A549 (cell line): ENCODE measurements around the gene LSM4. TPM values are rescaled to one million over a fixed set of nuclear protein-coding genes. Genes with fewer than 3 reads are reported as not detected.
A peak's percentile ranks its signal among the peaks of the same experiment; 100 is the strongest.

ENCODE experiments used
- ATAC-seq, 2 experiments: fragments of 200-7000 bp in 1 of 2; fragments of >200 bp in 1 of 2; cut with Nextera tagmentation in 1 of 2; cut with Tn5 transposase in 1 of 2; 3 replicates each; pipeline versions ENCODE4 v1.8.0 to v1.9.1; 2018 to 2020; ENCODE audit warnings: mild to moderate bottlenecking in 1 of 2, moderate library complexity in 1 of 2
- CTCF ChIA-PET: fragments of 300-600 bp; sonication (Branson Sonifier 250); formaldehyde crosslinking; extraction: SDS; loops from one replicate; lab custom pipeline; 2021; ENCODE audit warnings: antibody characterized with exemption, inconsistent platforms; lab: Yijun Ruan, JAX
- POLR2A ChIA-PET: fragments of 350-600 bp; formaldehyde crosslinking; extraction: SDS; loops from one replicate; lab custom pipeline; 2021; ENCODE audit warnings: antibody characterized with exemption, inconsistent platforms; lab: Yijun Ruan, JAX
- DNase-seq, 2 experiments: peaks; one replicate each; pipeline versions ENCODE4 v3.0.0 to v3.0.0-alpha.2; 2011 to 2016; ENCODE audit warnings: low read depth in 1 of 2, low spot score in 1 of 2
- FAIRE-seq: peaks from 2 replicates; lab custom pipeline; 2011; peaks lifted over from hg19 to GRCh38; lab: Jason Lieb, UNC
- H3K27ac ChIP-seq, 2 experiments: fragments of >200 bp; sonication (Bioruptor Twin); formaldehyde crosslinking; 3 replicates each; pipeline ENCODE4 v1.5.1; 2016 to 2017
- H3K4me1 ChIP-seq: fragments of >200 bp; sonication (Bioruptor Twin); formaldehyde crosslinking; 3 replicates; pipeline ENCODE4 v1.6.1; 2016
- H3K4me2 ChIP-seq: fragments of >200 bp; sonication (Bioruptor Twin); formaldehyde crosslinking; 3 replicates; pipeline ENCODE4 v1.6.1; 2016
- H3K4me3 ChIP-seq: fragments of >200 bp; sonication (Bioruptor Twin); formaldehyde crosslinking; 3 replicates; pipeline ENCODE4 v1.5.1; 2016
- H3K9me3 ChIP-seq: fragments of >200 bp; sonication (Bioruptor Twin); formaldehyde crosslinking; 3 replicates; pipeline ENCODE4 v1.6.1; 2016
- EP300 ChIP-seq, 2 experiments: fragments of >200 bp; sonication (Bioruptor Twin); formaldehyde crosslinking; IDR thresholded peaks; 2 replicates in 1 of 2; 3 replicates in 1 of 2; pipeline ENCODE4 v1.6.1; 2016 to 2017
- HES2 ChIP-seq: fragments of >200 bp; sonication (Bioruptor Twin); formaldehyde crosslinking; IDR thresholded peaks from 2 replicates; pipeline ENCODE4 v1.6.1; 2016
- HEYL ChIP-seq: fragments of 250-450 bp; sonication (Bioruptor Pico); IDR thresholded peaks from 2 replicates; pipeline ENCODE4 v1.8.0; 2021; ENCODE audit warnings: mild to moderate bottlenecking, moderate library complexity
- HMGXB4 ChIP-seq: fragments of 250-450 bp; sonication (Bioruptor Pico); IDR thresholded peaks from 2 replicates; pipeline ENCODE4 v1.5.0; 2021; ENCODE audit warnings: mild to moderate bottlenecking, moderate library complexity, borderline replicate concordance
- HOXA7 ChIP-seq: fragments of 250-450 bp; sonication (Bioruptor Pico); IDR thresholded peaks from 2 replicates; pipeline ENCODE4 v1.5.0; 2020; ENCODE audit warnings: mild to moderate bottlenecking, moderate library complexity
- HOXB13 ChIP-seq: fragments of 250-450 bp; sonication (Bioruptor Pico); IDR thresholded peaks from 2 replicates; pipeline ENCODE4 v1.5.0; 2020; ENCODE audit warnings: low read depth, mild to moderate bottlenecking, moderate library complexity
- JUN ChIP-seq, 2 experiments: fragments of >200 bp; sonication (Bioruptor Twin); formaldehyde crosslinking; IDR thresholded peaks; 2 replicates in 1 of 2; 3 replicates in 1 of 2; pipeline ENCODE4 v1.6.1; 2016 to 2017
- JUNB ChIP-seq: fragments of >200 bp; sonication (Bioruptor Twin); formaldehyde crosslinking; IDR thresholded peaks from 2 replicates; pipeline ENCODE4 v1.6.1; 2016
- KDM5A ChIP-seq: fragments of 200-600 bp; sonication (generic); IDR thresholded peaks from 2 replicates; pipeline ENCODE4 v1.6.1; 2016; ENCODE audit warnings: antibody characterized with exemption, mild to moderate bottlenecking
- MYC ChIP-seq: IDR thresholded peaks from 2 replicates; pipeline ENCODE4 v1.6.1; 2012; ENCODE audit warnings: mild to moderate bottlenecking, inconsistent platforms, low read length, improper control_type of control experiment, borderline replicate concordance
- PBX3 ChIP-seq: IDR thresholded peaks from 2 replicates; pipeline ENCODE4 v1.6.1; 2012
- RAD21 ChIP-seq, 2 experiments: fragments of >200 bp in 1 of 2; sonication (Bioruptor Twin) in 1 of 2; formaldehyde crosslinking in 1 of 2; IDR thresholded peaks in 1 of 2; conservative IDR thresholded peaks in 1 of 2; 2 replicates in 1 of 2; 3 replicates in 1 of 2; pipeline ENCODE4 v1.6.1; 2012 to 2018; ENCODE audit warnings: inconsistent platforms in 1 of 2
- RNF2 ChIP-seq: fragments of 200-600 bp; sonication (generic); IDR thresholded peaks from 2 replicates; pipeline ENCODE4 v1.6.1; 2016; ENCODE audit warnings: low read depth, mild to moderate bottlenecking, antibody characterized with exemption, moderate library complexity, borderline replicate concordance
- SMC3 ChIP-seq: fragments of >200 bp; sonication (Bioruptor Twin); formaldehyde crosslinking; IDR thresholded peaks from 3 replicates; pipeline ENCODE4 v1.6.1; 2018; ENCODE audit warnings: inconsistent platforms
- USF2 ChIP-seq: fragments of 450-650 bp; IDR thresholded peaks from 2 replicates; pipeline ENCODE4 v1.6.1; 2014; ENCODE audit warnings: antibody characterized with exemption
- ZFP36 ChIP-seq: fragments of 450-650 bp; IDR thresholded peaks from 2 replicates; pipeline ENCODE4 v1.6.1; 2014; ENCODE audit warnings: borderline replicate concordance; ENCODE audit not compliant: partially characterized antibody
- WGBS: methylation state at CpG from one replicate; pipeline ENCODE4 v1.1.6; 2017; ENCODE audit errors: missing lambda C conversion rate; 5-methylcytosine and 5-hydroxymethylcytosine counted together
- polyA plus RNA-seq, 4 experiments: library from polyadenylated mRNA; depleted of rRNA in 3 of 4; stranded (reverse); fragments of >200 nt; fragmentation: RNase III in 1 of 4; extraction: RNeasy Plus Mini Kit Qiagen cat#74134 plus additional on column Dnase treatment in 1 of 4; gene quantifications; 2 replicates in 3 of 4; 3 replicates in 1 of 4; pipeline ENCODE4 v1.2.3, GENCODE V29; 2011 to 2017

LSM4 gene
- polyA plus RNA-seq, 2 of the 4 experiments (the other 2 are of a cell fraction), result 154 to 169 TPM

- H3K27ac ChIP-seq, result peak overlapping the region in 1 of 2 experiments; percentile 27; a peak in 3 of 6 replicates
- 75% methylated on average over 7 of the region's 7 CpGs for WGBS
- no peaks in the 10 kb centered on the region for H3K9me3 ChIP-seq
- ChIA-PET POLR2A (interaction anchor here (3.6 to 3.9 kb wide), 2 partner anchors 27 to 40 kb away, joined by 48 to 121 read pairs; partner anchors contain the start of gene JUND), CTCF (interaction anchor here (0.5 to 5.9 kb wide), 5 partner anchors 9 to 86 kb away, joined by 3 to 120 read pairs (median 3); partner anchors contain the start of genes IQCN and JUND)
- TF ChIP-seq KDM5A, result no peak
- no peak overlapping the region for H3K4me3 ChIP-seq
- FAIRE-seq, result no peak
- DNase-seq, result no peak
- ATAC-seq, result no peak
- H3K4me1 ChIP-seq, result peaks cover 39% of the 10 kb centered on the region
- H3K4me2 ChIP-seq, result no peak overlapping the region
These were observed 3.2 kb downstream of the LSM4 start for GRCh38 chr19:18319591-18320135.

- POLR2A ChIA-PET, result interaction anchor here (4.2 kb wide), 1 partner anchor 37 kb away, joined by 36 read pairs; the partner anchor contains the start of gene JUND
These were observed 4.7 kb downstream of the LSM4 start for GRCh38 chr19:18317961-18318800.

More at GRCh38 chr19:18317961-18318800, 4.7 kb downstream of the LSM4 start:
- Histone ChIP-seq H3K4me1 (peaks cover 25% of the 10 kb centered on the region; the same call in 2 of the 3 replicates), H3K9me3 (no peaks in the 10 kb centered on the region), H3K27ac (peak overlapping the region in 1 of 2 experiments; percentile 73; a peak in 3 of 6 replicates), H3K4me2 (no peak overlapping the region), H3K4me3 (no peak overlapping the region)
- 83% methylated on average over 16 of the region's 18 CpGs for WGBS
- FAIRE-seq (no peak), ATAC-seq (no peak), DNase-seq (no peak)
- TF ChIP-seq HES2 (no peak), SMC3 (no peak), MYC (no peak), PBX3 (no peak), EP300 (IDR thresholded peaks at IDR 0.05) (no peak), RNF2 (no peak), RAD21 (conservative IDR thresholded peaks at IDR 0.05 in 1 of 2, IDR thresholded peaks at IDR 0.05 in 1 of 2) (no peak), USF2 (no peak), HMGXB4 (CRISPR knock-in tag) (no peak), HOXA7 (no peak), JUN (IDR thresholded peaks at IDR 0.05) (no peak), HEYL (CRISPR knock-in tag) (no peak), HOXB13 (CRISPR knock-in tag) (no peak), JUNB (no peak), ZFP36 (no peak)
- CTCF ChIA-PET, result interaction anchor here (1.0 to 5.9 kb wide), 3 partner anchors 26 to 40 kb away, joined by 3 to 120 read pairs (median 4); partner anchors contain the start of genes IQCN and JUND
